Measurements from ENCODE around the gene TCF4. TPM values are rescaled to one million over a fixed set of nuclear protein-coding genes. Genes with fewer than 3 reads are reported as not detected.

TCF4 gene
- total RNA-seq, 4 donors from 2014 or later = 114 to 190 (median 132) TPM

- TF ChIP-seq CTCF (IDR thresholded peaks at IDR 0.05) = no peak
- Histone ChIP-seq H3K4me3 (replicated peaks in 1 of 3) (no peak overlapping the region), H3K27me3 (no peaks in the 10 kb centered on the region), H3K4me1 (peaks cover 8 to 9% of the 10 kb centered on the region in 2 donors), H3K9me3 (no peaks in the 10 kb centered on the region), H3K27ac (peak overlapping the region in 1 of 3 donors; percentile 75), H3K36me3 (no peaks in the 10 kb centered on the region)
- WGBS, 2 donors = 93 to 96% methylated on average over 5 of the region's 5 CpGs
- intact Hi-C loops (cut with DNase I) = loop anchor here (10.0 kb wide), 1 partner anchor 169 kb away; no protein-coding TSS in a partner anchor
- DNase-seq = no peak
Measured at GRCh38 chr18:55404136-55404830, 183.7 kb downstream of the TCF4 start.

GRCh38 chr18:55403421-55403949, 184.5 kb downstream of the TCF4 start:
- no peak for DNase-seq
- Histone ChIP-seq H3K27me3 (no peaks in the 10 kb centered on the region), H3K36me3 (no peaks in the 10 kb centered on the region), H3K4me1 (peaks cover 8 to 9% of the 10 kb centered on the region in 2 donors), H3K9me3 (no peaks in the 10 kb centered on the region), H3K27ac (peak overlapping the region in 2 of 3 donors; percentile 36 to 75), H3K4me3 (replicated peaks in 1 of 3) (no peak overlapping the region)
- WGBS, 2 donors = 74 to 76% methylated on average over 5 of the region's 5 CpGs
- no peak for TF ChIP-seq POLR2A (IDR thresholded peaks at IDR 0.05)
- TF ChIP-seq CTCF (IDR thresholded peaks at IDR 0.05) = no peak
- intact Hi-C loops (cut with DNase I) = loop anchor here (10.0 kb wide), 1 partner anchor 169 kb away; no protein-coding TSS in a partner anchor

DNA sequence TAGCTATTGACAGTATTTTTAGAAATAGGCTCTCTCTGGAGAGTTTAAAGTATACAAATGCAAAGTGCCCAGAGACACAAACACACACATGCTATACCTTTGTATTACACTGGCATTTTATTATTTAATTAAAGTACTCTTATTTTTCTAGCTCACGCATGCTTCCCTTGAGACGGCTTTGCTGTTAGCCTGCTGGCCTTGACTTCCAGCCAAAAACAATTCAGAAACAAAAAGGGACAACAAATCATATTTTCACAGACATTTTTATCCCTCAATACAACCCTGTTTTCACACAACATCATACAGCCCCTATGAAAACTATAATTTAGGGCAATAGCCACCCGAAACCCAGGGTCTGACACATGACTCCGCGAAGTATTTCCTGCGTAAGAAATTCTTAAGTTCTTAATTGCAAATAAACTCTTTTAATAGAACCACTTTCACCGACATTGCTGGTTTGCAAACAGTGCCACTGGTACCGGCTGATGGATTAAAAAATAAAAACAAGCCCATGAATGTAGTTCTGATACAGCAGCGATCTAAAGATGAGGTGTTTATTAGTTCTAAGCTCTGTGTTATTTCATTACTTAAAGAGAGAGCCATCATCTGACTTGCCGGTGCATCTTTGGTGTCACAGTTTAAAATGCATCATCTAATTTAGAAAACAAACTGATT, 185.1 kb downstream of the TCF4 start:
- Histone ChIP-seq H3K36me3 (no peaks in the 10 kb centered on the region), H3K9me3 (no peaks in the 10 kb centered on the region), H3K4me1 (peaks cover 8 to 9% of the 10 kb centered on the region in 2 donors), H3K27me3 (no peaks in the 10 kb centered on the region), H3K27ac (peak overlapping the region; percentile 26 to 75 (median 36)), H3K4me3 (replicated peaks in 1 of 3) (no peak overlapping the region)
- DNase-seq = no peak
- 57 to 66% methylated on average over 10 of the region's 10 CpGs for WGBS, 2 donors
- intact Hi-C loops (cut with DNase I) = loop anchor here (10.0 kb wide), 1 partner anchor 168 kb away; no protein-coding TSS in a partner anchor
- TF ChIP-seq POLR2A (IDR thresholded peaks at IDR 0.05) (no peak), CTCF (IDR thresholded peaks at IDR 0.05) (no peak)

GRCh38 chr18:55401638-55402191, 186.3 kb downstream of the TCF4 start:
- TF ChIP-seq CTCF (IDR thresholded peaks at IDR 0.05) = no peak
- no peak for TF ChIP-seq POLR2A (IDR thresholded peaks at IDR 0.05)
- 37 to 42% methylated on average over 12 of the region's 12 CpGs for WGBS, 2 donors
- peaks cover 8 to 9% of the 10 kb centered on the region in 2 donors for H3K4me1 ChIP-seq

More at GRCh38 chr18:55401638-55402191, 186.3 kb downstream of the TCF4 start:
- intact Hi-C loops (cut with DNase I) = loop anchor here (10.0 kb wide), 1 partner anchor 167 kb away; no protein-coding TSS in a partner anchor
- Histone ChIP-seq H3K36me3 (no peaks in the 10 kb centered on the region), H3K4me3 (replicated peaks in 1 of 3) (peak overlapping the region in 1 of 3 donors; percentile 2), H3K27ac (peak overlapping the region; percentile 14 to 75 (median 36)), H3K27me3 (no peaks in the 10 kb centered on the region), H3K9me3 (no peaks in the 10 kb centered on the region)
- peak; percentile 19 to 40 for DNase-seq
